Right renal cortex interstitium (tissue), 3 donors: ENCODE measurements around the gene USB1. TPM values are rescaled to one million over a fixed set of nuclear protein-coding genes. Genes with fewer than 3 reads are reported as not detected.

Source experiments
- DNase-seq, 3 donors: peaks; one replicate each; pipeline ENCODE4 v3.0.0-alpha.2; 2013; ENCODE audit warnings: low read depth in 3 of 3, low spot score in 2 of 3
- polyA plus RNA-seq, 3 donors: library from polyadenylated mRNA; unstranded; fragments of 120-200 nt; gene quantifications; one replicate each; pipeline ENCODE4 v1.2.1, GENCODE V29; 2013; ENCODE audit not compliant: insufficient read length in 3 of 3

The USB1 gene
- polyA plus RNA-seq, 3 donors = 20.9 to 22.3 (median 21.0) TPM

GRCh38 chr16:58030136-58030840 lies 29.1 kb downstream of the USB1 start:
- DNase-seq = no peak

DNA sequence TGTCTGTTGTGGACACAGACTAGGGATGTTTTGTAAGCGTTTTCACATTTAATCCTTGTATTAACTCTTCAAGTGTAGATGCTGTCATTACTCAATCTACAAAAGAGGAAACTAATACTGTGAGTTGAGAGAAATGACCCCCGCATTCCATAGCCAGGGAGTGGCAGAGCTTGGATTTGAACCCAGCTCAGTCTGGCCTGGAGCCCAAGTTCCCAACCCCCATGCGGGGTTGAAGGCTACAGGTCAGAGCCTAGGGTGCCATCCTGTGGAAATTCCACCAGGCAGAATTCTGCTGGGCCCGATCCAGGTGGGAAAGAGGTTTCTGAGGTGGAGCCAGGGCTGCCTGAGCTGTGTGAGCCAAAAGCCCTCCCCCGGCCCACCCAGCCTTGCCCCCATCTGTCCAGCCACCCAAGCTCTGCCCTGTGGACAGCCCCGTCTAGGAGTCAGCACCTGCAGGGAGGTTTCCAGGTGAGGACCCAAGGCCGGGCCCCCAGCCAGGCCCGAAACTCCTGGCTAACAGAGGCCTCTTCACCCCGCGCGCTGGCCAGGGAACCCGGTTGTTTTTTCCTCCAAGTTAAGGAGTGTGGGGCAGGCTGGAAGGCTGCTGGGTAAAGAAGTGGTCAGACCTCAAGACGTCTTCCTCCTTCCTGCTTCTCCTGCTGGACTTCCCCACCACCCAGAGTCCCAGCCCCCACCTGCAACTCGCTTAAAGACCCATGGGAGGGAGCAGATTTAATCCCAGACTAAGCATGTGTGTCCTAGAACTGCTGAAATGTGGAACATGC lies 30.0 kb downstream of the USB1 start:
- DNase-seq = no peak

GRCh38 chr16:58032710-58033293 lies 31.6 kb downstream of the USB1 start:
- DNase-seq = no peak

- DNase-seq = no peak
Measured at GRCh38 chr16:58034128-58034685, 33.0 kb downstream of the USB1 start.

DNA sequence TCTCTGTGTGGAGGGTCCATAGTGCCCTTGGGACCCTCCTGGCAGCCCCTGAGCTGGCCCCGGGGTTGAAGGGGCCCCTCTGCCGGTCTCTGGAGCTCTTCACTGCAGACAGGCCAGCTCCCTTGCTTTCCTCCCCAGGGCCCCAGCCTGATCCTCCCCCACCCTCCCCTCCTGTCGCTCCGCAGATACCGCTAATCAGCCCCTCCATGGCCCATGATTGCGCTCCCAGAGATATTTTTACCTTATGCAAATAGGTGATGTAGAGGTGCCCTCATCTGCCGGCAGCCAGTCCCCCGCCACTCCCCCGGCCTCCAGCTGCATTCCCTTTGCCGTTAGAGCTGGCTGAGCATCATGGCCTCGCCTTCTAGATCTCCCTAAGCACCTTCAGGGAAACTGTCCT lies 33.6 kb downstream of the USB1 start:
- DNase-seq = no peak

DNA sequence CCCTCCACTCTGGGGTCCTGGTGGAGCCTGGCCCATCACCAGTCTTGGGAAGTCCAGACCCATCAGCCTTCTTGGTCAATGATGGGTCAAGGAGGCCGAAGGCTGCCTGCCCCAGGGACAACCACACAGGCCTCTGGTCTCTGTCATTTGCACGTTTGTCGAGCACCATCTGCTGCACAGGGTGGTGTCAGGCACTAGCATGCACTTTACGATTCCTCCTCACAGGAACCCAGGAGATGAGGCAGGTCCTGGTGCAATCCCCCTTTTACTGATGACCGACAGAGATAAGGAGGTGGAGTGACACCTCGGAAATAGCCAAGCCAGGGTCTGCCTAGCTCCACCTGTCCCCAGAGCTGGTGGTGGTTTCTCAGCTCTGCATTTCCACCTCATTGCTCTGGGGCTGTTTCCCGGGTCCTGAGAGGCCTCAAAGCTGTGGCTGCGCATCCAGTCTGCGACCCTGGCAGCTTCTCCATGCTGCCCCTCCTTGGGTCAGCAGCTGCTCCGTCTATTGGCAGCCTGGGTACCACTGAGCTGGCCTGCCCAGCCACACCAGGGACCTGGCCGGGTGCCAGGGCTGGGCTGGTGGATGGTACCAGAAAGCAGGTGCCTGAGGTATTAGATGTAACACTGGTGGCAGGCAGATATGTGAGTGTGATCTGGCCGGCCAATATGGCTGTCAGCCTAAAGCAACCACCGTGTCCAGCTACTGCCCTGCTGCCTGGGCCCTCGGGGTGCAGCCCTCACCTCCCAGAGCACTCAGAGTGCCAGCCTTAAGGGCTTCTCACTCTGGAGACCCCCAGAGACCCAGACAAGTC lies 34.4 kb downstream of the USB1 start:
- DNase-seq = no peak

- DNase-seq = no peak
Measured at GRCh38 chr16:58036943-58037342, 35.7 kb downstream of the USB1 start.

- DNase-seq = no peak
Measured at GRCh38 chr16:58037365-58038057, 36.3 kb downstream of the USB1 start.

GRCh38 chr16:58038219-58038641 lies 37.0 kb downstream of the USB1 start:
- DNase-seq = no peak

DNA sequence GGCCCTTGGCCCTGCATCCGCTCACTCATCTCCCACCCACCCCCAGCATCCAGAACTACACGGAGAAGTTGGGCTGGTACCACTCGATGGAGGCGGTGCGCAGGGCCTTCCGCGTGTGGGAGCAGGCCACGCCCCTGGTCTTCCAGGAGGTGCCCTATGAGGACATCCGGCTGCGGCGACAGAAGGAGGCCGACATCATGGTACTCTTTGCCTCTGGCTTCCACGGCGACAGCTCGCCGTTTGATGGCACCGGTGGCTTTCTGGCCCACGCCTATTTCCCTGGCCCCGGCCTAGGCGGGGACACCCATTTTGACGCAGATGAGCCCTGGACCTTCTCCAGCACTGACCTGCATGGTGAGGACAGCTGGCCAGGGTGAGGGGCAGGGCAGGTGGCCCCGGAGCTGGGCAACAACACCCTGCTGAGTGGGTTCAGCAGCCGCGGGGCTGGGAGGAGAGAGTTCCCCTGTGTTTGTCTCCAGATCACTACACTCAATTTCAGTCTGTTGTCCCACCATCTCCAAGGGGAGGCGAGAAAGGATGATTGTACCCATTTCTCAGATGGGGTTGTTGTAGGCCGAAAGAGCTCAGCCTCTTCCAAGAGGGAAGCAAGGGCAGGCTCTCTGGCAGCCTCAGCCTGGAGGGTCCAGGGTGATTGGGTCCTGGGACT lies 38.8 kb downstream of the USB1 start:
- no peak for DNase-seq

GRCh38 chr16:58040496-58040846 lies 39.3 kb downstream of the USB1 start:
- no peak for DNase-seq

GRCh38 chr16:58040945-58041627 lies 39.9 kb downstream of the USB1 start:
- DNase-seq = no peak

DNA sequence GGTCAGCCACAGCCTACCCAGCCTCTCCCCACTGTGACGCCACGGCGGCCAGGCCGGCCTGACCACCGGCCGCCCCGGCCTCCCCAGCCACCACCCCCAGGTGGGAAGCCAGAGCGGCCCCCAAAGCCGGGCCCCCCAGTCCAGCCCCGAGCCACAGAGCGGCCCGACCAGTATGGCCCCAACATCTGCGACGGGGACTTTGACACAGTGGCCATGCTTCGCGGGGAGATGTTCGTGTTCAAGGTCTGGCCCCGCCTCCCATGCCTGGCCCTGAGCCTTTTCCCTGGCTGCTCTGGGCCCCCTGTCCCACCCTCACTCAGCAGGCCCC lies 40.4 kb downstream of the USB1 start:
- no peak for DNase-seq

DNA sequence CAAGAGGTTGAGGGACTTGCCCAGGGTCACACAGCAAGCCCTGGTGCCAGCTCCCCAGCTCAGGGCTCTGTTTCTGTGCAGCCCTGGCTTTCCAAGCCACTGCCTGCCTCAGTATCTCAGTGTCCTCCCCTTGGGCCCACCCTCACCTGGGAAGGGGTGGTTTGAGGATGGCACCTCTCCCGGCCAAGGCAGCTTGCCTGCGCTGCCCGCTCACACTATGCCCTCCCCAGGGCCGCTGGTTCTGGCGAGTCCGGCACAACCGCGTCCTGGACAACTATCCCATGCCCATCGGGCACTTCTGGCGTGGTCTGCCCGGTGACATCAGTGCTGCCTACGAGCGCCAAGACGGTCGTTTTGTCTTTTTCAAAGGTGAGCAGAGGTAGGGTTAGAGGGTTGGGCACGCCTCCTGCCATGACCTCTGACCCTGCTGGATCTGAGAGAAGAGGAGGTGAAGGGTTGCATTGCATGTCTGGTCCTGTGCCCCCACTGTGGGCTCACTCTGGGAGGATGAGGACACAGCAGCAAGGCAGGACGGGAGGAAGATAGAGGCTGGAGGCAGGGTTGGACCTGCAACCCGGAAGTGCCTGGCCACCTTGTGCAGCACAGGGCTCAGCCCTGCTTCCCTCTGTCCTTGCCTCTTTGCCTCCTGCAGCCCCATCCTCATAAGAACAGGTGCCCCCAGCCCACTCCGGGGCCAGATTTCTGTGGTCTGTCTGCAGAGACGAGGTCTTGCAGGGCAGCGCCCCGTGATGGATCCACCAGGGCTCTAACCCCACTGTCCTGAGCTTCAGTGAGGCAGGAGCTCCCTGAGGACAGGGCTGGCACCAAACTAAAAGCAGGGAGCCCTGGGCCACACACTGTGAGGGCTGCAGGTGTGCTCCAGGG lies 41.0 kb downstream of the USB1 start:
- no peak for DNase-seq

GRCh38 chr16:58042886-58043515 lies 41.8 kb downstream of the USB1 start:
- no peak for DNase-seq

GRCh38 chr16:58043571-58044155 lies 42.5 kb downstream of the USB1 start:
- no peak for DNase-seq

- DNase-seq = no peak
Measured at GRCh38 chr16:58044266-58045019, 43.2 kb downstream of the USB1 start.
